Erythroblast (primary cell): ENCODE measurements around the gene ZG16B.

Source experiments
- GATA1 ChIP-seq: IDR thresholded peaks from 2 replicates; pipeline ENCODE4 v1.6.1; 2011; ENCODE audit warnings: low read depth, mild to moderate bottlenecking, control low read depth, low read length, moderate library complexity
- POLR2A ChIP-seq: IDR thresholded peaks from 2 replicates; pipeline ENCODE4 v1.6.1; 2011; ENCODE audit warnings: mild to moderate bottlenecking, low read length

DNA sequence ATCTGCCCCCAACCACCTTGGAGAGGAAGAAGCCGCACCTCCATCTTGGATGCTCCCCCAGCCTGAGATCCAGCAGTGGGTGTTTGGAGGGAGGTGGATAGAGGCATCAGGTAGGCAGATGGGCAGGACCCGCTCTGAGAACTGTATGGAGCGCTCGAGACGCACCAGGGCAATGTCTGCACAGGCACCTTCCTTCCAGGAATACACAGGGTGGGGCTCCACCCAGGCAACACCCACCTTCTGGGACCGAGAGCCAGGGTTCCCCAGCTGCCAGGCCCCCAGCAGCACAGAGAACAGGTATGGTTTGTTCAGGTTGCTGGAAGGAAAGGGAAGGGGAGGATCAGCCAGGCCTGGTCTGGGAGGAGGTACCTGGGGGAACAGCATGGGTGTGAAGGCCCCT lies 25.4 kb downstream of the ZG16B start:
- TF ChIP-seq POLR2A (no peak), GATA1 (no peak)
